Astrocyte (in vitro differentiated cells and primary cell): Measurements from ENCODE around the gene NEMP1. TPM values are rescaled to one million over a fixed set of nuclear protein-coding genes. Genes with fewer than 3 reads are reported as not detected.
A peak's percentile ranks its signal among the peaks of the same experiment; 100 is the strongest.
"Not testable (repeated sequence)": the region's sequence is repeated elsewhere in the genome, so short reads cannot be mapped to it uniquely, and the experiment has no call there.

Experiments used
- DNase-seq: peaks from one replicate; pipeline ENCODE4 v3.0.0-alpha.2; 2010; ENCODE audit warnings: low read depth
- FAIRE-seq: peaks from 2 replicates; lab custom pipeline; 2011; peaks lifted over from hg19 to GRCh38; lab: Jason Lieb, UNC
- H2AFZ ChIP-seq: 2 replicates; pipeline ENCODE4 v1.6.0; 2012; ENCODE audit warnings: low read depth, low read length, inconsistent platforms
- H3K27ac ChIP-seq: 2 replicates; pipeline ENCODE4 v1.5.1; 2011; ENCODE audit warnings: low read depth, low read length, inconsistent platforms
- H3K27me3 ChIP-seq: 2 replicates; pipeline ENCODE4 v1.6.0; 2011; ENCODE audit warnings: low read length, inconsistent platforms; ENCODE audit not compliant: insufficient read depth
- H3K36me3 ChIP-seq: 2 replicates; pipeline ENCODE4 v1.5.1; 2011; ENCODE audit warnings: low read length, inconsistent platforms; ENCODE audit not compliant: insufficient read depth
- H3K4me1 ChIP-seq: 2 replicates; pipeline ENCODE4 v1.5.1; 2011; ENCODE audit warnings: low read length, inconsistent platforms; ENCODE audit not compliant: insufficient read depth
- H3K4me2 ChIP-seq: 2 replicates; pipeline ENCODE4 v1.6.0; 2012; ENCODE audit warnings: low read length, inconsistent platforms
- H3K4me3 ChIP-seq: 2 replicates; pipeline ENCODE4 v1.5.1; 2011; ENCODE audit warnings: low read depth, mild to moderate bottlenecking, low read length, inconsistent platforms; ENCODE audit not compliant: insufficient read depth
- H3K79me2 ChIP-seq: 2 replicates; pipeline ENCODE4 v1.6.0; 2012; ENCODE audit warnings: mild to moderate bottlenecking, low read length, inconsistent platforms; ENCODE audit not compliant: insufficient read depth
- H3K9ac ChIP-seq: 2 replicates; pipeline ENCODE4 v1.6.0; 2012; ENCODE audit warnings: mild to moderate bottlenecking, low read length, inconsistent platforms
- H3K9me3 ChIP-seq: 2 replicates; pipeline ENCODE4 v1.5.1; 2012; ENCODE audit warnings: low read depth, mild to moderate bottlenecking, low read length, inconsistent platforms; ENCODE audit not compliant: insufficient read depth
- H4K20me1 ChIP-seq: 2 replicates; pipeline ENCODE4 v1.6.0; 2012; ENCODE audit warnings: low read length, inconsistent platforms; ENCODE audit not compliant: insufficient read depth
- H3K27ac Mint-ChIP-seq: one replicate; pipeline ENCODE4 v1.8.0; 2021; ENCODE audit warnings: mild to moderate bottlenecking, mixed read lengths; ENCODE audit not compliant: unreplicated experiment
- H3K27me3 Mint-ChIP-seq: one replicate; pipeline ENCODE4 v1.8.0; 2021; ENCODE audit warnings: low read depth, mixed read lengths; ENCODE audit not compliant: unreplicated experiment
- H3K36me3 Mint-ChIP-seq: one replicate; pipeline ENCODE4 v1.8.0; 2021; ENCODE audit warnings: low read depth, mixed read lengths; ENCODE audit not compliant: unreplicated experiment
- H3K4me1 Mint-ChIP-seq: one replicate; pipeline ENCODE4 v1.8.0; 2021; ENCODE audit warnings: low read depth, mixed read lengths; ENCODE audit not compliant: unreplicated experiment
- H3K4me3 Mint-ChIP-seq: one replicate; pipeline ENCODE4 v1.8.0; 2021; ENCODE audit warnings: mild to moderate bottlenecking, moderate library complexity, mixed read lengths; ENCODE audit not compliant: unreplicated experiment
- H3K9me3 Mint-ChIP-seq: one replicate; pipeline ENCODE4 v1.8.0; 2021; ENCODE audit warnings: mild to moderate bottlenecking, mixed read lengths; ENCODE audit not compliant: unreplicated experiment
- EZH2 ChIP-seq: IDR thresholded peaks from 2 replicates; pipeline ENCODE4 v1.6.1; 2012; ENCODE audit warnings: mild to moderate bottlenecking, low read length, inconsistent platforms; ENCODE audit not compliant: insufficient read depth
- total RNA-seq: library from RNA; stranded (reverse); gene quantifications from 2 replicates; pipeline ENCODE4 v1.2.1, GENCODE V29; 2021
- TF ChIP-seq, protein P1 (sequence below): IDR thresholded peaks from 2 replicates; pipeline ENCODE4 v1.5.1; 2011; ENCODE audit warnings: low read depth, mild to moderate bottlenecking, inconsistent platforms, low read length, moderate library complexity; ENCODE audit not compliant: insufficient read depth

Gene NEMP1
- total RNA-seq, 1 donor from 2014 or later = 10.6 TPM

DNA sequence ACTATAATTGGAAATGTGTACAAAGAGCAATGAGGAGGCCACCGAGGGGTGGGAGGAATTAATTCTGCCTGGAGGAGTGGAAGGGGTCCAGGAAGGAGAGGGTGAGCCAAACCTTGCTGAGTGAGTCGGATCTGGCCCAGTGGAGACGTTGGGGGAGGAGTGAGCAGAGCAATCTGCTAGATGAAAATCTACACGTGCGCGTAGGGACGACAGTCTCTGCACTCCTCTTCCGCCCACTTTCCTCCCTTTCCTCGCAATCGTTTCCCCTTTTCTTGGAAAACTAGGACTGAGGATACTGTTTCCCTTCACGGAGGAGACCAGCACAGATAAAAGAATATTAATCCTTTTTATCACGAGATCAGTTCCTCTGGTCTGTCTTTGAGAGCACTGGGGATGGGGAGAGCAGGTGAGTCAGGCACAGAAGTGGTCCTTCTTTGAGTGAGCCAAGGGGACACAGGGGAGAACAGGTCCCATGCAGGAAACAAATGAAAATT, 7.5 kb upstream of the NEMP1 start:
- H3K4me1 ChIP-seq = peaks cover 26% of the 10 kb centered on the region
- no peak for FAIRE-seq

GRCh38 chr12:57080855-57081254, 2.3 kb upstream of the NEMP1 start:
- no peak for FAIRE-seq
- H3K4me3 Mint-ChIP-seq = no peak overlapping the region

More for the DNA sequence above, 7.5 kb upstream of the NEMP1 start:
- Histone ChIP-seq H3K27ac (peak overlapping the region; percentile 97), H3K79me2 (peaks cover 21% of the 10 kb centered on the region), H3K4me3 (peak overlapping the region; percentile 83), H3K27me3 (no peaks in the 10 kb centered on the region), H3K36me3 (no peaks in the 10 kb centered on the region), H3K9ac (peak overlapping the region; percentile 94), H4K20me1 (peaks cover 15% of the 10 kb centered on the region), H3K4me2 (peak overlapping the region; percentile 96), H2AFZ (peak overlapping the region; percentile 53), H3K9me3 (no peaks in the 10 kb centered on the region)
- H3K9me3 Mint-ChIP-seq = no peaks in the 10 kb centered on the region
- peak; percentile 44 for DNase-seq
- H3K36me3 Mint-ChIP-seq = peaks cover 6% of the 10 kb centered on the region
- TF ChIP-seq, protein P1, sequence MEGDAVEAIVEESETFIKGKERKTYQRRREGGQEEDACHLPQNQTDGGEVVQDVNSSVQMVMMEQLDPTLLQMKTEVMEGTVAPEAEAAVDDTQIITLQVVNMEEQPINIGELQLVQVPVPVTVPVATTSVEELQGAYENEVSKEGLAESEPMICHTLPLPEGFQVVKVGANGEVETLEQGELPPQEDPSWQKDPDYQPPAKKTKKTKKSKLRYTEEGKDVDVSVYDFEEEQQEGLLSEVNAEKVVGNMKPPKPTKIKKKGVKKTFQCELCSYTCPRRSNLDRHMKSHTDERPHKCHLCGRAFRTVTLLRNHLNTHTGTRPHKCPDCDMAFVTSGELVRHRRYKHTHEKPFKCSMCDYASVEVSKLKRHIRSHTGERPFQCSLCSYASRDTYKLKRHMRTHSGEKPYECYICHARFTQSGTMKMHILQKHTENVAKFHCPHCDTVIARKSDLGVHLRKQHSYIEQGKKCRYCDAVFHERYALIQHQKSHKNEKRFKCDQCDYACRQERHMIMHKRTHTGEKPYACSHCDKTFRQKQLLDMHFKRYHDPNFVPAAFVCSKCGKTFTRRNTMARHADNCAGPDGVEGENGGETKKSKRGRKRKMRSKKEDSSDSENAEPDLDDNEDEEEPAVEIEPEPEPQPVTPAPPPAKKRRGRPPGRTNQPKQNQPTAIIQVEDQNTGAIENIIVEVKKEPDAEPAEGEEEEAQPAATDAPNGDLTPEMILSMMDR = no peak
- TF ChIP-seq EZH2 = no peak
- H3K4me1 Mint-ChIP-seq = peaks cover 13% of the 10 kb centered on the region
- H3K27me3 Mint-ChIP-seq = no peaks in the 10 kb centered on the region
- peak overlapping the region; percentile 98 for H3K27ac Mint-ChIP-seq
- H3K4me3 Mint-ChIP-seq = peak overlapping the region; percentile 87

DNA sequence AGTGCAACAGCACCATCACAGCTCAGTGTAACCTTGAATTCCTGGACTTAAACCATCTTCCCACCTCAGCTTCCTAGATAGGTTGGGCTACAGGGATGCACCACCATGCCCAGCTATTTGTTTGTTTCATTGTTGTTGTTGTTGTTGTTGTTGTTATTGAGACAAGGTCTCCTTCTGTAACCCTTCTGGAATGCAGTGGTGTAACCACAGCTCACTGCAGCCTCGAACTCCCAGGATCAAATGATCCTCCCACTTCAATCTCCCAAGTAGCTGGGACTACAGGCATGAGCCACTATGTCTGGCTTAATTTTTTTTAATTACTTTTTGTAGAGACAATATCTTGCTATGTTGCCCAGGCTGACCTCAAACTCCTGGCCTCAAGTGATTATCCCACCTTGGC, 1.2 kb upstream of the NEMP1 start:
- no peak overlapping the region for H3K27ac ChIP-seq
- H3K27me3 ChIP-seq = no peaks in the 10 kb centered on the region
- no peak overlapping the region for H3K9ac ChIP-seq
- DNase-seq (no peak), FAIRE-seq (no peak)
- Mint-ChIP-seq H3K4me1 (peaks cover 2% of the 10 kb centered on the region), H3K27me3 (no peaks in the 10 kb centered on the region), H3K9me3 (no peaks in the 10 kb centered on the region), H3K4me3 (no peak overlapping the region), H3K27ac (peak overlapping the region; percentile 84), H3K36me3 (no peaks in the 10 kb centered on the region)
- no peaks in the 10 kb centered on the region for H3K36me3 ChIP-seq
- H3K4me3 ChIP-seq = no peak overlapping the region
- H3K4me2 ChIP-seq = no peak overlapping the region
- peaks cover 3% of the 10 kb centered on the region for H3K4me1 ChIP-seq
- TF ChIP-seq, protein P1 = no peak
- no peak for TF ChIP-seq EZH2
- no peaks in the 10 kb centered on the region for H4K20me1 ChIP-seq
- peak overlapping the region; percentile 5 for H2AFZ ChIP-seq
- H3K79me2 ChIP-seq = peaks cover 14% of the 10 kb centered on the region
- no peaks in the 10 kb centered on the region for H3K9me3 ChIP-seq

More at GRCh38 chr12:57080855-57081254, 2.3 kb upstream of the NEMP1 start:
- TF ChIP-seq, protein P1 = no peak
- no peak for TF ChIP-seq EZH2
- H3K9ac ChIP-seq = no peak overlapping the region
- H2AFZ ChIP-seq = no peak overlapping the region
- Mint-ChIP-seq H3K4me1 (peaks cover 4% of the 10 kb centered on the region), H3K27me3 (no peaks in the 10 kb centered on the region), H3K36me3 (no peaks in the 10 kb centered on the region), H3K9me3 (no peaks in the 10 kb centered on the region), H3K27ac (no peak overlapping the region)
- no peak for DNase-seq
- peaks cover 14% of the 10 kb centered on the region for H3K79me2 ChIP-seq
- no peak overlapping the region for H3K27ac ChIP-seq
- no peaks in the 10 kb centered on the region for H3K36me3 ChIP-seq
- no peaks in the 10 kb centered on the region for H3K9me3 ChIP-seq
- no peak overlapping the region for H3K4me2 ChIP-seq
- H3K27me3 ChIP-seq = no peaks in the 10 kb centered on the region
- H3K4me3 ChIP-seq = no peak overlapping the region
- peaks cover 7% of the 10 kb centered on the region for H3K4me1 ChIP-seq
- H4K20me1 ChIP-seq = no peaks in the 10 kb centered on the region

DNA sequence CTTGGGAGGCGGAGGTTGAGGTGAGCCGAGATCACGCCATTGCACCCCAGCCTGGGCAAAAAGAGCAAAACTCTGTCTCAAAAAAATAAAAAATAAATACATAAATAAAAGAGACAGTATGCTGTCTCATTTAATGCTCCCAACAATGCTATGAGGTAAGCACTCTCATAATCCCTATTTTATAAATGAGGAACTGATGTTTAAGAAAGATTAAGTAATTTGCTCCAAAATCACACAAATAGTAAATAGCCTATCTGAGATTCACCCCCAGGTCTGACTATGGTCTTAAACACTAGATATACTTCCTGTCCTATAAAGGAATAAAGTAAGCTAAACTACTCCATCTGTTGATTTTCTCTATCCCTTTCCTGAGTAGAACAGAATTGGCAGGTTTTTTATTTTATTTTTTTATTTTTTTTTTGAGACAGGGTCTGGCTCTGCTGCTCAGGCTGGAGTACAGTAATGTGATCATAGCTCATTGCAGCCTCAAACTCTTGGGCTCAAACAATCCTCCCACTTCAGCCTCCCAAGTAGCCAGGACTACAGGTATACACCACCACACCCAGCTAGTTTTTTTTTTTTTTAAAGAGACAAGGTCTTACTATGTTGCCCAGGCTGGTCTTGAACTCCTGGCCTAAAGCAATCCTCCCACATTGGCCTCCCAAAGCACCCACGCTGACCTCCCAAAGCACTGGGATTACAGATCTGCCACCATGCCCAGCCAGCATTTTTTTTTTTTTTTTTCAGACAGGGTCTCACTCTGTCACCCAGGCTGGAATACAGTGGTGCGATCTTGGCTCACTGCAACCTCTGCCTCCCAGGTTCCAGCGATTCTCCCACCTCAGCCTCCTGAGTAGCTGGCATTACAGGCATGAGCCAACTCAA, 4.8 kb downstream of the NEMP1 start:
- H3K4me2 ChIP-seq, FAIRE-seq, DNase-seq, H3K9me3 Mint-ChIP-seq, H4K20me1 ChIP-seq, H2AFZ ChIP-seq, H3K4me1 ChIP-seq, H3K36me3 ChIP-seq, H3K27ac ChIP-seq, H3K36me3 Mint-ChIP-seq, H3K9ac ChIP-seq, H3K4me3 ChIP-seq, H3K27ac Mint-ChIP-seq, H3K27me3 ChIP-seq, H3K27me3 Mint-ChIP-seq, H3K4me3 Mint-ChIP-seq, H3K9me3 ChIP-seq: not testable (repeated sequence)
- H3K79me2 ChIP-seq = peaks cover 14% of the 10 kb centered on the region
- peaks cover 12% of the 10 kb centered on the region for H3K4me1 Mint-ChIP-seq
